Esophagus muscularis mucosa (tissue), 4 donors: ENCODE data around the gene GOSR1. TPM values are rescaled to one million over a fixed set of nuclear protein-coding genes. Genes with fewer than 3 reads are reported as not detected.
"Not testable (repeated sequence)": the region's sequence is repeated elsewhere in the genome, so short reads cannot be mapped to it uniquely, and the experiment has no call there.

ENCODE experiments used
- DNase-seq: peaks from one replicate; pipeline ENCODE4 v3.0.0-alpha.2; 2017; ENCODE audit errors: extremely low spot score
- H3K27ac ChIP-seq, 4 donors: fragments of 200-600 bp; sonication (generic); replicated peaks in 1 of 4; 1 replicate in 3 of 4; 2 replicates in 1 of 4; pipeline ENCODE4 v1.5.1; 2016 to 2019; ENCODE audit warnings: mild to moderate bottlenecking in 1 of 4
- H3K27me3 ChIP-seq, 4 donors: fragments of 200-600 bp; sonication (generic); one replicate each; pipeline versions ENCODE4 v1.5.1 to v1.6.0; 2016 to 2019
- H3K36me3 ChIP-seq, 4 donors: fragments of 200-600 bp; sonication (generic); one replicate each; pipeline ENCODE4 v1.5.1; 2016 to 2019
- H3K4me1 ChIP-seq, 4 donors: fragments of 200-600 bp; sonication (generic); one replicate each; pipeline ENCODE4 v1.5.1; 2016 to 2019
- H3K4me3 ChIP-seq, 4 donors: fragments of 200-600 bp; sonication (generic); 1 replicate in 2 of 4; 2 replicates in 2 of 4; pipeline ENCODE4 v1.5.1; 2016 to 2019; ENCODE audit warnings: mild to moderate bottlenecking in 4 of 4, moderate library complexity in 1 of 4
- H3K9me3 ChIP-seq, 4 donors: fragments of 200-600 bp; sonication (generic); 1 replicate in 3 of 4; 2 replicates in 1 of 4; pipeline ENCODE4 v1.5.1; 2016 to 2019
- EP300 ChIP-seq: sonication (generic); formaldehyde crosslinking; IDR thresholded peaks from one replicate; pipeline ENCODE4 v1.6.1; 2017; ENCODE audit warnings: antibody characterized with exemption
- POLR2A ChIP-seq: fragments of 450-650 bp; IDR thresholded peaks from one replicate; pipeline ENCODE4 v1.6.1; 2017; ENCODE audit warnings: antibody characterized with exemption, moderate library complexity, mild to moderate bottlenecking, low read depth
- POLR2AphosphoS5 ChIP-seq, 2 donors: sonication (generic); formaldehyde crosslinking; IDR thresholded peaks; one replicate each; pipeline ENCODE4 v1.6.1; 2017; ENCODE audit warnings: antibody characterized with exemption in 2 of 2
- whole genome bisulfite sequencing: methylation state at CpG from one replicate; pipeline ENCODE4 v1.1.5; 2018; 5-methylcytosine and 5-hydroxymethylcytosine counted together
- intact Hi-C: fragments of 100-400 bp; cut with DNase I; formaldehyde crosslinking; loops from one replicate; pipeline ENCODE4 v1.15.1; 2023
- total RNA-seq, 4 donors: library from RNA; depleted of rRNA; stranded (reverse); fragments of >200 nt; gene quantifications; one replicate each; pipeline versions ENCODE4 v1.1.0 to v1.2.1, GENCODE V29; 2016
- TF ChIP-seq, protein P1 (sequence below), 3 experiments: fragments of 200-600 bp in 2 of 3; fragments of 450-650 bp in 1 of 3; sonication (generic) in 2 of 3; IDR thresholded peaks; one replicate each; pipeline ENCODE4 v1.5.1; 2017 to 2019; ENCODE audit warnings: antibody characterized with exemption in 3 of 3, mild to moderate bottlenecking in 2 of 3, moderate library complexity in 1 of 3

Gene GOSR1
- total RNA-seq, 4 donors from 2014 or later = 28.3 to 49.5 (median 34.2) TPM

GRCh38 chr17:30543456-30543855 is 66.2 kb downstream of the GOSR1 start:
- no peaks in the 10 kb centered on the region for H3K36me3 ChIP-seq
- 50% methylated on average over 2 of the region's 2 CpGs for WGBS
- intact Hi-C loops = no loop called here
- TF ChIP-seq, protein P1, sequence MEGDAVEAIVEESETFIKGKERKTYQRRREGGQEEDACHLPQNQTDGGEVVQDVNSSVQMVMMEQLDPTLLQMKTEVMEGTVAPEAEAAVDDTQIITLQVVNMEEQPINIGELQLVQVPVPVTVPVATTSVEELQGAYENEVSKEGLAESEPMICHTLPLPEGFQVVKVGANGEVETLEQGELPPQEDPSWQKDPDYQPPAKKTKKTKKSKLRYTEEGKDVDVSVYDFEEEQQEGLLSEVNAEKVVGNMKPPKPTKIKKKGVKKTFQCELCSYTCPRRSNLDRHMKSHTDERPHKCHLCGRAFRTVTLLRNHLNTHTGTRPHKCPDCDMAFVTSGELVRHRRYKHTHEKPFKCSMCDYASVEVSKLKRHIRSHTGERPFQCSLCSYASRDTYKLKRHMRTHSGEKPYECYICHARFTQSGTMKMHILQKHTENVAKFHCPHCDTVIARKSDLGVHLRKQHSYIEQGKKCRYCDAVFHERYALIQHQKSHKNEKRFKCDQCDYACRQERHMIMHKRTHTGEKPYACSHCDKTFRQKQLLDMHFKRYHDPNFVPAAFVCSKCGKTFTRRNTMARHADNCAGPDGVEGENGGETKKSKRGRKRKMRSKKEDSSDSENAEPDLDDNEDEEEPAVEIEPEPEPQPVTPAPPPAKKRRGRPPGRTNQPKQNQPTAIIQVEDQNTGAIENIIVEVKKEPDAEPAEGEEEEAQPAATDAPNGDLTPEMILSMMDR (IDR thresholded peaks at IDR 0.05) = no peak
- no peak for TF ChIP-seq POLR2A
- TF ChIP-seq POLR2AphosphoS5 (IDR thresholded peaks at IDR 0.05) = no peak
- no peak for TF ChIP-seq EP300
- no peaks in the 10 kb centered on the region for H3K4me1 ChIP-seq
- no peaks in the 10 kb centered on the region for H3K27me3 ChIP-seq
- H3K4me3 ChIP-seq = no peak overlapping the region
- no peak for DNase-seq
- H3K9me3 ChIP-seq = no peaks in the 10 kb centered on the region
- no peak overlapping the region for H3K27ac ChIP-seq

- Histone ChIP-seq H3K4me3 (no peak overlapping the region), H3K36me3 (peaks cover 0 to 3% (median 0%) of the 10 kb centered on the region in 4 donors), H3K4me1 (no peaks in the 10 kb centered on the region), H3K27ac (no peak overlapping the region), H3K27me3 (no peaks in the 10 kb centered on the region), H3K9me3 (no peaks in the 10 kb centered on the region)
- no peak for DNase-seq
- TF ChIP-seq, protein P1 (IDR thresholded peaks at IDR 0.05) = no peak
- TF ChIP-seq POLR2A (no peak), POLR2AphosphoS5 (IDR thresholded peaks at IDR 0.05) (no peak), EP300 (no peak)
- intact Hi-C loops = no loop called here
- WGBS = 83% methylated on average over 2 of the region's 2 CpGs
Measured at GRCh38 chr17:30545024-30545423, 67.8 kb downstream of the GOSR1 start.

DNA sequence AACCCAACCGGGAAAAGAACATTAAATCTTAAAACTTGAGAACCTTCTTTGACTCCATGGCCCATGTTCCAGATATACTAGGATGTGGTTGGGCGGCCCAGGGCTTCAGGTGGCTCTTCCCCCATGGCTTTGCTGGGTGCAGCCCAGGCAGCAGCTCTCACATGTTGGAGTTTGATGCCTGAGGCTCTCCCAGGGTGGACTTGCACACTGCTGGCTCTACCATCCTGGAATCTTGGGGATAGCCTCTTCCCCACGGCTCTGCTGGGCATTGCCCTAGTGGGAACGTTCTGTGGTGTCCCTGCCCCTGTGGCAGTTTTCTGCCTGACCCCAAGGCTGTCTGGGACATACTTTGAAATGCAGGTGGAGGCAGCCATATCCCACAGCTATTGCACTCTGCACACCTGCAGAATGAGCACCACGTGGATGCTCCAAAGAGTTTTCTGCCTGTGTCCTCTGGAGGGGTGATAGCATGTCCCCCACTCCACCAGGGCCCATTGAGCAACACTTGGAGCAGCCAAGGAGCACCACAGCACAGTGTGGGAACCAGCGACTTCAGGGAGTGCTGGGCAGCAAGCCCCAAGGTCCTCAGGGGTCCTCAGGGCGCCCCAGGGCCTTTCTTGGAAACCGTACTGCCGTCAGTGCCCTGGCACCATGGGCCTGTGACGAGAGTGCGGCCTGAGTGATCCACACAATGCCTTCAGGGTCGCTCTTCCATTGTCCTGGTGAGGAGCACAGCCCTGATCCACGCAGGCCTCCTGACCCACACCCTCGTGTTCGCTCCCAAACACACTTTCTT is 70.8 kb downstream of the GOSR1 start:
- intact Hi-C loops = no loop called here
- H3K9me3 ChIP-seq = no peaks in the 10 kb centered on the region
- peaks cover 0 to 3% (median 0%) of the 10 kb centered on the region in 4 donors for H3K36me3 ChIP-seq
- no peaks in the 10 kb centered on the region for H3K27me3 ChIP-seq
- H3K4me1 ChIP-seq = no peaks in the 10 kb centered on the region
- TF ChIP-seq POLR2AphosphoS5 (IDR thresholded peaks at IDR 0.05) (no peak), POLR2A (no peak), EP300 (no peak)
- TF ChIP-seq, protein P1 (IDR thresholded peaks at IDR 0.05) = no peak
- H3K27ac ChIP-seq = no peak overlapping the region
- WGBS = 93% methylated on average over 14 of the region's 15 CpGs
- H3K4me3 ChIP-seq = no peak overlapping the region
- no peak for DNase-seq

DNA sequence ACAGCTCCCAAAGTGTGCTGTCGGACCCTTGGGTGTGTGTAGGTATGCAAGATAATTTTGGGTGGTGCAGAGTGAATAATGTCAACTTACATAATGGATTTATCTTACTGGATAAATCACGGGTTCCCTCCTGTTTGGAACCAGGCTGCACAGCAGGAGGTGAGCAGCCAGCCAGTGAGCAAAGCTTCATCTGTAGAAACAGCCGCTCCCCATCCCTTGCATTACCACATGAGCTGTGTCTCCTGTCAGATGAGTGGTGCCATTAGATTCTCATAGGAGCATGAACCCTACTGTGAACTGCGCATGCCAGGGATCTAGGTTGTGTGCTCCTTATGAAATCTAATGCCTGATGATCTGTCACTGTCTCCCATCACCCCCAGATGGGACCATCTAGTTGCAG is 72.0 kb downstream of the GOSR1 start:
- H3K4me3 ChIP-seq, intact Hi-C loops, H3K27ac ChIP-seq, H3K9me3 ChIP-seq, H3K27me3 ChIP-seq, H3K36me3 ChIP-seq, DNase-seq, H3K4me1 ChIP-seq: not testable (repeated sequence)
- 93% methylated on average over 4 of the region's 4 CpGs for whole genome bisulfite sequencing

- Histone ChIP-seq H3K4me3 (no peak overlapping the region), H3K4me1 (no peaks in the 10 kb centered on the region), H3K36me3 (peaks cover 0 to 3% (median 0%) of the 10 kb centered on the region in 4 donors), H3K27me3 (no peaks in the 10 kb centered on the region), H3K9me3 (no peaks in the 10 kb centered on the region), H3K27ac (no peak overlapping the region)
- intact Hi-C loops = no loop called here
- DNase-seq = no peak
- 87% methylated on average over 14 of the region's 15 CpGs for WGBS
- TF ChIP-seq EP300 (no peak), POLR2AphosphoS5 (IDR thresholded peaks at IDR 0.05) (no peak), POLR2A (no peak)
- TF ChIP-seq, protein P1 (IDR thresholded peaks at IDR 0.05) = no peak
Measured at GRCh38 chr17:30549864-30550511, 72.8 kb downstream of the GOSR1 start.
